ENCODE results near the gene CCDC136.

CCDC136 gene

DNA sequence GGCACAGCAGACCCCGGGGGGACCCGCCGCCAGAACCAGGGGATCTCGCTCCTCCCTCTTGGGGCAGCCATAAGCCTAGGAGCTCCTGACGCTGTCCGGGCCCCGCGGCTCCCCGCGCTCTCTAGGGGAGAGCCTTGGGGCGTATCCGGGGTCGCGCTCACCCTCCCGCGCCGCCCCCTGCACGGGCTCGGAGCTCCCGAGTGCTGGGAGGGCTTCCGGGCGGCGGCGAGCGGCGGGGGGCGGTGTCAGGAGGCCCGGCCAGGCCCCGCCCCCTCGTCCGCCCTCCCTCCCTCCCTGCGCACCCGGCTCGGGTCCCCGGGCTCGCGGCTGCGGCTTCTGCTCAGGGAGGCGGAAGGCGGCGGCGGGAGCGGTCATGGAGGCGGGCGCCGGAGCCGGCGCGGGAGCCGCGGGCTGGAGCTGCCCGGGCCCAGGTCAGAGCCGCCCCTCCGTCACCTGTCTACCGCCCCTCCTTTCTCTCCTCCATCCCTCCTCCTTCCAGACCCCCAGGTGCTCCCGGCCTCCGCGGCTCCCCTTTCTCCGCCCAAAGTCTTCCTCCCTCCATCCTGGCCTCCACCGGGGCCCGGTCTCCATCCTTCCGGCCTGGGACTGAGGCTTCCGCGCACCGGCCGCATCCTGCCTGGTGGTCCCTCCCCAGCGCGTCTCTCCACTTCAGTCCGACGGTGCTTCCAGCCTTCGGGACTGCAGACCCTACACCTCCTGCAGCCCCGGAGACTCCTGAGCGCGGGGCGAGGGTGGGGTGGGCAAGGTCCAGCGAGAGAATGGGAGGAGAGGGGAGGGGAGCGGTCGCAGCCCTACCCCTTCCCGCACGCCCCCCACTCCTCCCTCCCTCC lies at the start of gene CCDC136:
TSS of gene CCDC136 (plus strand) at position 848 of the 851 bp plus-strand sequence. CDS start 444 bp downstream, outside the sequence.
- TF ChIP-seq, protein P1, sequence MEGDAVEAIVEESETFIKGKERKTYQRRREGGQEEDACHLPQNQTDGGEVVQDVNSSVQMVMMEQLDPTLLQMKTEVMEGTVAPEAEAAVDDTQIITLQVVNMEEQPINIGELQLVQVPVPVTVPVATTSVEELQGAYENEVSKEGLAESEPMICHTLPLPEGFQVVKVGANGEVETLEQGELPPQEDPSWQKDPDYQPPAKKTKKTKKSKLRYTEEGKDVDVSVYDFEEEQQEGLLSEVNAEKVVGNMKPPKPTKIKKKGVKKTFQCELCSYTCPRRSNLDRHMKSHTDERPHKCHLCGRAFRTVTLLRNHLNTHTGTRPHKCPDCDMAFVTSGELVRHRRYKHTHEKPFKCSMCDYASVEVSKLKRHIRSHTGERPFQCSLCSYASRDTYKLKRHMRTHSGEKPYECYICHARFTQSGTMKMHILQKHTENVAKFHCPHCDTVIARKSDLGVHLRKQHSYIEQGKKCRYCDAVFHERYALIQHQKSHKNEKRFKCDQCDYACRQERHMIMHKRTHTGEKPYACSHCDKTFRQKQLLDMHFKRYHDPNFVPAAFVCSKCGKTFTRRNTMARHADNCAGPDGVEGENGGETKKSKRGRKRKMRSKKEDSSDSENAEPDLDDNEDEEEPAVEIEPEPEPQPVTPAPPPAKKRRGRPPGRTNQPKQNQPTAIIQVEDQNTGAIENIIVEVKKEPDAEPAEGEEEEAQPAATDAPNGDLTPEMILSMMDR (IDR thresholded peaks at IDR 0.05; ENCODE audit: low read depth, low read length): no peak
- DNase-seq (ENCODE audit: extremely low read depth, low read depth): peak; percentile 16

DNA sequence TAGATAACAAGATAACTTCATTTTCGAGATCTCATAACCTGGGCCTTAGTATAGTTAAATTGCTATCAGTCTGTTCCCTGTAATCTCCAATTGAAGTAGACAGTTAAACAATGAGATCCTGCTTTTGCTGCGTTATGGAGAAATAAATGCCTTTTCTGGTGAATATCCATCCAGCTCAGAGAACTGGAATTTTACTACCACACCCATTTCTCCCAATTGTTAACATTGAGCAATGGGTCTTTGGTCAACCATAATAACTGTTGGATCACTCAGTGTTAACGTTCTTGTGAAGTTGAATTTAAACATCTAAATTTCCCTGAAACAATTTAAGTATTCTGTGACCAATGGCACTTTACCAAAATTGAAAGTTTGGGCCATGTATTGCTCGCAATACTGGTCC lies 49.6 kb upstream of the CCDC136 start:
- DNase-seq (ENCODE audit: extremely low read depth, low read depth): peak; percentile 70
- TF ChIP-seq, protein P1 (IDR thresholded peaks at IDR 0.05; ENCODE audit: low read depth, low read length): no peak

- TF ChIP-seq, protein P1 (IDR thresholded peaks at IDR 0.05; ENCODE audit: low read depth, low read length): no peak
- no peak for DNase-seq (ENCODE audit: extremely low read depth, low read depth)
Observed at GRCh38 chr7:128743112-128743772, 48.5 kb upstream of the CCDC136 start.

DNA sequence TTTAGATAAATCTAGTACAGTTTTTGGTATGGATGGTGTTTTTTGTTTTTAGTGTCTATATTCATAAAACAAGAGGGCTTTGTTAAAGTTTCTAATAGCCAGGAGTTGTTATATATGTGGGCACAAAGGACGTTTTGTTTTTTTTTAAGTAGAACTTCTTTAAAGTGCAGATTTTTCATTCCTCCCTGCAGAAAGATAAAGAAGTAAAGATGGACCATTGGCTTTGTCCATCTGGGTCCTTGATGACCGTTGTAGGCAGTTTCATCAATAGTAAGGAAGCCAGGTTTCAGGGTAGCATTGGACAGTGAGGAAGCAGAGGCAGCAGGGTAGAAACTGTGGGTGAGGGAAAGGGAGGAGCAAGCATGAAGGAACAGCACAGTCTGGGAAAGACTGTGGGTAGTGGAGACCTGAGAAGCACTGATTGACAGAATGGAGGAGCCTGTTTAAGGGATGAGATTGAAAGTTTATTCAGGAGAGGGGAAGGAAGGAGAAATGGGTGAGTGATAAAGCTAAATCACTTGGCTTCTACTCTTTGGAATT lies 47.3 kb upstream of the CCDC136 start:
- DNase-seq (ENCODE audit: extremely low read depth, low read depth): no peak
- TF ChIP-seq, protein P1 (IDR thresholded peaks at IDR 0.05; ENCODE audit: low read depth, low read length): no peak

DNA sequence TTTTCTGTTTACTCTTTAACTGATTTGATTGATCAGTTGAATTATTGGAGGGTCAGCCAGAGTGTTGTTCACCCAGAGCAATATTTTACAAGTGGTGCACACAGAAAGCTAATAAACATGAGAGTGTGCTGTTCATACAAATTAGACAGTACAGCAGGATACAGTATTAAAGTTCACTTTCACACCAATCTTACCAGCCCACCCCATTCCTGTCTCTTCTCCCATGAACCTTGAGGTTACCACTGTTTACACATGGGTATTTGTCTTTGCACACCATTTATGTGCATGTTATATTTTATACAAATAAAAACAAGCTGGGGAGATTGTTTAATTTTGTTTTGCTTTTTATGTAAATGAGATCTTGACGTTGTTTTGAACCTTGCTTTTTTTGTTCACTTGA lies 46.1 kb upstream of the CCDC136 start:
- TF ChIP-seq, protein P1 (IDR thresholded peaks at IDR 0.05; ENCODE audit: low read depth, low read length): no peak
- DNase-seq (ENCODE audit: extremely low read depth, low read depth): no peak

DNA sequence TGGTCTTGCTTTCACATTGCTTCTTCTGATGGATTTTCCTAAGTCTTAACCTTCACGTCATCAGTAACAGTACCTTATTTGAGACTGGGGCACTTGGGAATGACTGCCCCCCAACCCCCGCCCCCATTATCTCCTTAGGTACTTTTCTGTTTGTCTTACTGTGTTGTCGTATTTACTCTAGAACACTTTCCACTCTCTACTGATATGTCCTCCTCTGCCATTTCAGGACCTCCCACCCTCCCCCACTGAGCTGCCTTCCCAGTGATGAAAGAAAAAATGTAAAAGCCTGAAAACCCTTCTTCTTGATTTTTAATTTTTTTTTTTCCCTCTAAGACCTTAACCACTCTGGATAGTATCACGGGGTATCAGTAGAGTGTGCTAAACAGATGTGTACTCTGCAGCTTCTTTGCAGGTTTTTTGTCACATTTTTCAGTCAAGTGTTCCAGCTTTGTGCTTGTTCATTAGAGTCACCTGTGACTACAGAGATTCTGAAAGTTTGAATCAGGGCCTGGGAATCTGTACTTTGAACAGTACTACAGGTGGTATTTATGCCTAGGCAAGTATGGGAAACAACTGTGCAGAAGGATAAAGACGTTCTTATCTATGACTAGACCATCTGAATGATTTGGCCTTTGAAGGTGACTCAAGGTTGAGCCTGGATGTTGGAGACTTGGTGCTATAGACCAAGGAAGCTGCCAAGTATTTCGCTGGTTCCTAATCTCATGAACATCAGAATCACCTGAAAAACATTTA lies 44.3 kb upstream of the CCDC136 start:
- DNase-seq (ENCODE audit: extremely low read depth, low read depth): no peak
- TF ChIP-seq, protein P1 (IDR thresholded peaks at IDR 0.05; ENCODE audit: low read depth, low read length): no peak

Data from AG09319 (cell line).